ENCODE measurements around the gene SH2D1B. TPM values are rescaled to one million over a fixed set of nuclear protein-coding genes. Genes with fewer than 3 reads are reported as not detected.
A peak's percentile ranks its signal among the peaks of the same experiment; 100 is the strongest.
"Not testable (repeated sequence)": the region's sequence is repeated elsewhere in the genome, so short reads cannot be mapped to it uniquely, and the experiment has no call there.

SH2D1B gene
- polyA plus RNA-seq, 1 donor: 0.13 TPM

GRCh38 chr1:162361349-162361748 lies 50.6 kb downstream of the SH2D1B start:
- DNase-seq: no peak

- no peak for DNase-seq
Observed at GRCh38 chr1:162360874-162361260, 51.1 kb downstream of the SH2D1B start.

- DNase-seq: no peak
Observed at GRCh38 chr1:162360237-162360873, 51.6 kb downstream of the SH2D1B start.

GRCh38 chr1:162359523-162360236 lies 52.3 kb downstream of the SH2D1B start:
- DNase-seq: no peak

GRCh38 chr1:162358928-162359327 lies 53.0 kb downstream of the SH2D1B start:
- DNase-seq: no peak

GRCh38 chr1:162357681-162358266 lies 54.2 kb downstream of the SH2D1B start:
- DNase-seq: peak; percentile 13

GRCh38 chr1:162353702-162354101 lies 58.2 kb downstream of the SH2D1B start:
- no peak for DNase-seq

GRCh38 chr1:162353078-162353477 lies 58.9 kb downstream of the SH2D1B start:
- DNase-seq: no peak

GRCh38 chr1:162351874-162352273 lies 60.1 kb downstream of the SH2D1B start:
- not testable (repeated sequence) for DNase-seq

- no peak for DNase-seq
Observed at GRCh38 chr1:162351246-162351842, 60.6 kb downstream of the SH2D1B start.

- DNase-seq: peak; percentile 49
Observed at GRCh38 chr1:162349635-162350330, 62.2 kb downstream of the SH2D1B start.

GRCh38 chr1:162347281-162347680 lies 64.7 kb downstream of the SH2D1B start:
- DNase-seq: no peak

Other genes with a start within 250 kb of the SH2D1B start
- gene SPATA46, start 35.3 kb downstream of the SH2D1B start, polyA plus RNA-seq (ENCODE audit: insufficient read length): 2.2 TPM
- 16.9 TPM for gene C1orf226, start 30.4 kb downstream of the SH2D1B start, polyA plus RNA-seq (ENCODE audit: insufficient read length)
- 44.0 TPM for gene UHMK1, start 85.7 kb upstream of the SH2D1B start, polyA plus RNA-seq (ENCODE audit: insufficient read length)
- gene UAP1, start 149.6 kb upstream of the SH2D1B start, polyA plus RNA-seq (ENCODE audit: insufficient read length): 40.2 TPM
- gene DDR2, start 220.3 kb upstream of the SH2D1B start, polyA plus RNA-seq (ENCODE audit: insufficient read length): 22.2 TPM